Right ventricle myocardium inferior (tissue), 1 donor: ENCODE results near the gene NOCT. TPM values are rescaled to one million over a fixed set of nuclear protein-coding genes. Genes with fewer than 3 reads are reported as not detected.
"Not testable (repeated sequence)": the region's sequence is repeated elsewhere in the genome, so short reads cannot be mapped to it uniquely, and the experiment has no call there.

ENCODE experiments used
- ATAC-seq: fragments of 200-7000 bp; cut with Tn5 transposase; one replicate; pipeline ENCODE4 v1.9.1; 2020; ENCODE audit warnings: mild to moderate bottlenecking, moderate library complexity
- DNase-seq: peaks from one replicate; pipeline ENCODE4 v3.0.0; 2021; ENCODE audit errors: missing footprints
- intact Hi-C: fragments of 100-400 bp; cut with DNase I; formaldehyde crosslinking; loops from one replicate; pipeline ENCODE4 v1.11.0; 2022
- total RNA-seq: library from RNA; stranded (reverse); fragmentation: NEBNext Ultra II Directional; extraction: Animal tissue kit (Norgen Biotek cat#: 25700); gene quantifications from one replicate; pipeline ENCODE4 v1.2.1, GENCODE V29; 2021
- donor health status: DM: no; HTN: yes; CAD: no; lungs with severe emphysema.

Gene NOCT
- total RNA-seq, 1 donor from 2014 or later: 8.5 TPM

DNA sequence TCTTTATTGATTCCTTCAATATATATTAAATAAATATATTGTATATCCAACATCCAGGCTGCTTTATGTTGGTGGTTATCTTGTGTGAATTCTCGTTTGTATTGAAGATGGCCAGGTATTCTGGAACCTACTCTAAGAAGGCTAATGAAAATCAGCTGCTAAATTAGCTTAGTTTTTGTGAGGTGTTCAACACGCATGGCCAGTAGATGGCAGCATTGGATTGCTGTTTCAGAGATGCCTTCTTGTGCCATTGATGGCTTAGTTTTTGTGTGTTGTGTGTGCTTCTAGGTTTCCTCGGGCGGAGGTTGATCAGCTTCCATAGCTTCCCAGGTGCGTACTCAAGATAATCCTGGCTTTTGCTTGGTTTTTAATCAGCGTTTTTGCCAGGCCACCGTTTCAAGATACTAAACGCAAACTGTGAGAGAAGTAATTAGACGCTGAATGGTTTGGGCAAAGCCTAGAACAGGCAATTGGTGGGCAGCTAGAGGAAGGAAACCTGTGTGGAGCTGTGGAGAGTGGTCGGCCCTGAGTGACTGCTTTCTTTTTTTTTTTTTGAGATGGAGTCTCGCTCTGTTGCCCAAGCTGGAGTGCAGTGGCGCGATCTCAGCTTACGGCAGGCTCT is 15.1 kb downstream of the NOCT start:
- DNase-seq (no peak), ATAC-seq (peak; percentile 34)
- intact Hi-C loops: loop anchor here (1.0 to 10.0 kb wide), 5 partner anchors 54 to 524 kb away; partner anchors contain the start of genes ELF2 and SETD7

DNA sequence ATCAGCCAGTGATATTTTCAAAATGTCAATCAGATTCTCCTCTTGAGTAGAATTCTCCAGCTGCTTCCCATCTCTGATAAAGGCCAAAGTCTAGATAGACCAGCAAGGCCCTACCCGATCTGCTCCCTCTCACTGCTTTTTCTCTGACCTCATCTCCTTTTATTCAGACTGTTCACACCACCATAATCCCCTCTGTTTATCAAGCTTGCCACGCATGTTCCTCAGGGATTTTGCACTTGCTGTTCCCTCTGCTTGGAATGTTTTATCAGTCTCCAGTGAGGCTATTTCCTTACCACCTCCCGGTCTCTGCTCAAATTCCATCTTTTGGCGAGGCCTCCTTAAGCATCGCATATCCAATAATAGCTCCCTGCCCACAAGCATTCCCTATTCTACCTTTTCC is 20.1 kb downstream of the NOCT start:
- DNase-seq: no peak
- ATAC-seq: no peak

DNA sequence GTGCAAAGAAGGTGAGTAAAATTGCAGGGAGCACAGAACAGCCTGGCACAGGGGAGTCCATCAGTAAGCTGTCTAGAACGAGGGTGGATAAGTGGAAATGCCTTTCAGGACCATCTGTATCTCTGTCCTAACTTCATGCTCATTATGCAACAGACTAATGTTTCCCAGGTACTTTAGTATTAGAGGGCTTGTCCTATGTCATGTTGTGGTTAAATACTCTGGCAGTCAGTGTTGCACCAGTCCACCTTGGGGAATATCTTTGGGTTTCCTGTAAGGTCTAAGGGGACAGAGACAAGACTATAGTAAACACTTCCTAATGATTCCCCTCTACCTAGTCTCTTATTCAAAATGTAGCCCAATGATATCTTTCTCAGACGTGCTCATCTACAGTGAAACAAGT is 21.3 kb downstream of the NOCT start:
- intact Hi-C loops: loop anchor here (10.0 kb wide), 2 partner anchors 468 to 518 kb away; partner anchors contain the start of gene SETD7
- no peak for ATAC-seq
- DNase-seq: no peak

More for the DNA sequence above, 20.1 kb downstream of the NOCT start:
- intact Hi-C loops: loop anchor here (10.0 kb wide), 2 partner anchors 469 to 519 kb away; partner anchors contain the start of gene SETD7

DNA sequence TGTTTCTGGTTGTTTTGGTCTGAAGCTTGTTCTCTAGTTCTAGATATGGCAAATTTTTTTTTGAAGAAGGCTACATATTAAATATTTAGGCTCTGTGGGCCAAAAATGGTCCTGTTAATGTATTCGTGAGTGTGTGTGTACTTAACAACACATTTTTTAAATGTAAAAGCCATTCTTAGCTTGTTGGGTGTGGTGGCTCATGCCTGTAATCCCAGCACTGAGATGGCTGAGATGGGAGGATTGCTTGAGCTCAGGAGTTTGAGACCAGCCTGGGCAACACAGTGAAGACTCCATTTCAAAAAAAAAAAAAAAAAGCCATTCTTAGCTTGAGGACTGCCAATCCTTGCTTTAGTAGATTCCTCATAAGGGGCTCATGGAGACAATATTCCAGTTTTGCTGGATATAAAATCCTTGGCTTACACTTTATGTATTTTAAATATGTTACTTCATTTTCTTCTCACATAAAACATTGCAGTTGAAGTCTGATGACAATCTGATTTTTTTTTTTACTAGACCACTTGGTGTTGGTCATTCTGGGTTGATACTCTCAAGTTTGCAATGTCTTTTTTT is 23.4 kb downstream of the NOCT start:
- DNase-seq (no peak), ATAC-seq (no peak)
- intact Hi-C loops: loop anchor here (10.0 kb wide), 2 partner anchors 466 to 516 kb away; partner anchors contain the start of gene SETD7

DNA sequence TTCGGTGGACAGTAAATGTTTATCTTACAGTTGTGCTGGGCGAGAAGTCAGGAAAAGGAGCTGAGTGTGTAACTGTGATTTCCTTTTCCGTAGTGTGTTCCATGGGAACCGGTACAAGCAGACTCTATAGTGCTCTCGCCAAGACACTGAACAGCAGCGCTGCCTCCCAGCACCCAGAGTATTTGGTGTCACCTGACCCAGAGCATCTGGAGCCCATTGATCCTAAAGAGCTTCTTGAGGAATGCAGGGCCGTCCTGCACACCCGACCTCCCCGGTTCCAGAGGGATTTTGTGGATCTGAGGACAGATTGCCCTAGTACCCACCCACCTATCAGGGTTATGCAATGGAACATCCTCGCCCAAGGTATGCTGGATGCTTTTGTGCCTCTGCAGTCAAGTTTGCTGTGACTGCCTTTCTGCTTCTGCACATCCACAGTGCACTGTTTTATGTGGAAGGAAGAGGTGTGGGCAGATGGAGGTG is 27.4 kb downstream of the NOCT start:
- intact Hi-C loops: no loop called here
- ATAC-seq (peak; percentile 31), DNase-seq (no peak)

DNA sequence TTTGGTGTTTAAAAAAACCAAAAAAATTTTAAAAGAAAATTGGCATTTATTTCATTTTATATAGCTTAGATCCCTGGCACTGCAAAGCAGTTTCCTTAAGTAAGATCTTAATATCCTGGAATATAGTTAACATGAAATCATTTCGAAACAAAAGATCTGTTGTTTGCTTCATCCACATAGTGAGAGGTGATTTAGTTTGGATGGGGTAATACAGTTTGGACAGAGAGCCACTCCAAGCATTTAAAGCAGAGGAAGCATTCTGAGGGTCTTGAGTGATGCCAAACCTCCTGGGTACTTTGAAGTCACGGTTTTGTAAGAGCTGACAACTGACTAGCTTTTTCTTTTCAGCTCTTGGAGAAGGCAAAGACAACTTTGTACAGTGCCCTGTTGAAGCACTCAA is 28.7 kb downstream of the NOCT start:
- intact Hi-C loops: no loop called here
- no peak for DNase-seq
- ATAC-seq: peak; percentile 15

DNA sequence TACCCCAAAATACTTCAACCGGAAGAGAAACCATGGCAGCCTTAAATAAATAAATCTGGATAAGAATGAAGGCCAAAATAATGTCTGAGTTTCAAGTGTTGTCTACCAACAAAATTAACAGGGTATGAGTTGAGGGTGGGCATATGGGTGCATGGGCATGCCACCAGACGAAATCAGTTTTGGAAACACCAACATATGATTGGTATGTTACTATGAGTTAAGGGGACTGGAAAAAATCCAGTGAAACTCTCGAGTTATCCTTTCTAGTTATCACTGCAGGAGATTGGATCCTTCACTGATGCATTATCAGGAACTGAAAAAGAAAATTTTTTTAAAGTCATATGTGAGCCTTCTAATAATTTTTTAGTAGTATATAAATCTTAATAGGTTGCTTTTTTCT is 32.4 kb downstream of the NOCT start:
- intact Hi-C loops: no loop called here
- no peak for ATAC-seq
- DNase-seq: no peak

DNA sequence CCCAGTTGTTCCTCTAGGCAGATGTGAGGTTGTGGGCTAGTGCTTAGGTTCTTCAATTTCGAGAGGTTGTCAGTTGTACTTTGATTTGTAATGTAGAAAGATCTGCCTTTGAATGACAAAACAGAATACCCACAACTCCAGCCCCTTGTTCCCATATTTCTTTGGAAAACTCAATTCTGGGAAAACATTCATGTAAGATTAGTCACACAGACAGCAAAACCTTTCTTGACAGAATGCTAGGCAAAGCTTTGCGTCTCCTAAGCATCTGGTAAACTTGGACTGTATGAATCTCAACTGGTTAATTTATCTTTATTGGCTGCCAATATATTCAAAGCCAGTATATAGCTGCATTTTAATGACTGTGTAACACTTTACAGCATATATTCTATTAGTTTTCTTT is 34.9 kb downstream of the NOCT start:
- no peak for ATAC-seq
- intact Hi-C loops: no loop called here
- DNase-seq: no peak

DNA sequence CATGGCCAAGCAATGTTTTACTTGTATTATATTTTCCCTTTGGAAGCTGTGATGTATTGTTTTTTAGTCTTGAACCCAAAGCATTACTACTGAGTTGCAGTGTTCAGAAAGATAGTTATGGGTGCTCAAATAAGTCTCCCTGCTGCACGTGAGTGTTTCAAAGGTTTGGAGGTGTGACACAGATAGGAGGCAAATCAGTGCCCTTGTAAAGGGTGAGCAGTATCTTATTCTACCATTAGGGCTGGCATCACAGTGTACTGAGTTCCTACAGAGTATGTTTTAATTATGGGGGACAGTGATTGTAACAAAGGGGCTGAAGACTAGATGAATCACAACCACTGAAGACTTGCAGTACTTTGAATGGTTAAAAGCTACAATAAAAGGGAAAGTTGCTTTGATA is 38.3 kb downstream of the NOCT start:
- no peak for ATAC-seq
- intact Hi-C loops: no loop called here
- DNase-seq: no peak

DNA sequence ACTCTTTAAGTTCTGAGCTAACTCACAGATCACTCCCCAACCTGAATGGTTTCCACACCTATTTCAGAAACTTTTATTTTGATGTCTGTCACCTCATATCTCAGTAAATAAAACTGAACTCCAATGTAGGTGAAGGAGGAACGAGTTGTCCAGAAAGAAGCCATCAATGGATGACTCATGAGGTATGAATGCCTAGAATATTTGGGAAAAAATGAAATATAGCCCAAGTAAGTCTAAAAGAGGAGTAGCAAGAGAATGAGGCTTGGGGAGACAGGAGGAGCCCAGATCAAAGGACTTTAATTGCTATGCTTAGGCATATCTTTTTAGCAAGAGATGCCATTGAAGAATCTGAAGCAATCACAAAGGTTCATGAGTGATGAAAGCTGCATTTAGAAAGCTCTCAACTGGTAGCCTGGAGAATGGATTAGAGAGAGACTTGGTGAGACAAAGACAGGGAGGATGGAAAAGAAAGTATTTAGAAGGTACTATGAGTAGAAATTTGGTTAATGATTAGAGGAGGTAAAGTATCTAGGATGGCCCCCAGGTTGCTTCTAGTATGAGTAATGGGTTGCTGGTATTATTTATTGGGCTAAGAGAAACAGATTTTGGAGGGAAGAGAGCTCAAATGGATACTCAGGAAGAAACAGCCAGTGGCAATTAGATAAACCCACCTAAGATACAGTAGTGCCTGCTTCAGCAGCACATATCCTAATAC is 39.4 kb downstream of the NOCT start:
- DNase-seq (no peak), ATAC-seq (no peak)
- intact Hi-C loops: no loop called here

DNA sequence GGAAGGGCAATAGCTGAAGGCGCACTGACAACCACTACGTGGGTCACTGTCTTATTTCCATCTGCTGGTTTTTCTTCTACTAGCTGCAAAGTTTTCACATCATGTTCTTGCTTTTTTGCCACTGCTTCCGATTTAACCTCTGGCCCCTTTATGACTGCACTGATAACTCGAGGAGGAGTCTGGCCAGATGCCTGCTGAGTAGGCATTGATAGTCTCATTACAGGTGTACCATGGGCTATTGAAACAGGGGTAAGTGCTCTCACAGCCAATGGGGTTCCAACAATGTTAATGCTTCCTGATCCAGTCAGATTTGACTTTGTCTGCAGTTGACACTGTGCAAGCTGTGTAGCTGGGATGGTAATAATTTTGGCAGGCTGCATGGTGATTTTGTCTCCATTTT is 43.4 kb downstream of the NOCT start:
- intact Hi-C loops, DNase-seq: not testable (repeated sequence)
- ATAC-seq: peak; percentile 12

DNA sequence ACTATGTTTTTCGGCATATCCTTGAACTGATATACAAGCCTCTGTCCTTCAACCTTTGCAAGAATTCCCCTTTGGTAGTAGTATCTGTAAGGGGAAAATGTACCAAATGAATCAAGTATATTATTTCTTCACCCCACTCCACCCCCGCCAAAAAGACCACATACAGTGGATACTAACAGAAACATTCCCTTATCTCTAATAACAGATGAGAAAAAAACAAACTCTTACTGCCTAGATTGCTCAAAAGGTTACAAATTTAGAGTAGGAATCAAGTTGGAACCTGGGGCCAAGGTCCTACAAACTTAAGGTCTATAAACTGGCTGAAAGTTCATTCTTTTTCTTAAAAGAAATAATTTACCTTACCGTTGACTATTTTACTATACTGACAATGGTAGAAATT is 45.0 kb downstream of the NOCT start:
- DNase-seq: no peak
- intact Hi-C loops: no loop called here
- no peak for ATAC-seq

DNA sequence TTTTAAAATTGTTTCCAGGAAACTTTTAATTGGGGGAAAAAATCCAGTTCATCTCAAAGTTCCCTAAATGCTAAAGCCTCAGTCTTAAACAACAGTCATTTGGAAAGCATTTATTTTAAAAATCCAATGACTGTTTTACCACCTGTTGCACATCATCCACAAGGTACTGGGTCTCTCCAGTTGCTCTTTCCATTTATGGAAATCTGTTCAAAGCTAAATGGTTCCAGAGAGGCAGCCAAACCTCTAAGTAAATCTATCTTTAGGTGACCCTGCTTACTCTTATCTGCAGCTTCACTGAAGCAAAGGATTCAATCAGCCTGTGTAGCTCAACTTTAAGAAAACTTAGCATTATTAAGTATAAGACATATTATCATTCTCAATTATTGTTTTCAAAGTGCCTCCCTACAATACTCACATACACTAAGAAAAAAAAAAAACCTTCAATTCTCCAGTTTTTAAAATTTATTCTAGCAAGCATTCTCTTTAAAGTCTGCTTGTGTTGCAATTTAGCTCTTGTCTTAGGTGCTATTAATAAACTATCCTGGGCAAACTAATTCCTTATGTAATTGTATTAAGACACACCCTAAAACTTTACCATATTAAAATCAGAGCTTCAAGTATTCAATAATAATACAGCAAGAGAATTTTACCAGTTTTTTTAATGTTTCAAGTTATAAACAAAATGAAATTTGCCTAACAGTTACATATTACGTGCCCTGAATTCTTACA is 60.6 kb downstream of the NOCT start:
- intact Hi-C loops: no loop called here
- DNase-seq (no peak), ATAC-seq (peak; percentile 85)

DNA sequence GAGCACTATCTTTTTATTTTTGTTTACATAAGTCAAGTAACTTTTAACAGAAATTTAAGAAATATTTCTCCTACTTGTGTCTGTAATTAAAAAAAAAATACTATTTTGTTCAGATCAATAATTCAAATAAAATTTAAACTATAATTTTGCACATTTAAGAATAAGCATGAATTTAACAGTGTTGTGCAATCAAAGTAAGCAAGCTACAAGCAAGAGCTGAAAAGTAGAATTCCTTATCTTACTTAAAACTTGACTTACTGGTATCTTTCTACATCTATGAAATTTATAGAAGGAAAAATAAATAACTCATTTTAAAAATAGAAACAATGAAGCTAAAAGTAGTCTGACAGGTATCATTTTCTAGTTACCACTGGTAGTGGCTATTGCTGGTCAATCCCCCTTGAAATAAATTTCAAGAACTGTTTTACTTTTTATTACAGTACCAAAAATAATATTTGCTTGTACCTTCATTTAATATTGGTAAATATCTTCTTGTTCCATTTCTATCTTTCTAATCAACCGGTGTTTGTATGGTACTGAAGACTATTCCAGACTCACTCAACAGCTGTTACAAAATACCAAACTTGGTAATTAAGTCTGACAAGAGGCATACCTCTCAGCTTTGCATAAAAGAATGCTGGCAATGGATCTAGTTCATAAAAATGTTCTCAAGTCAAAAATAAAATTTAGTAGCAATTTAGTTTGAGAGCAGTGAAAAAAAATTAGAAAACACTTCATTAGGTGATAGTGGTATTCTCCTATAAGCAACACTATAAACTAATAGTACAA is 62.2 kb downstream of the NOCT start:
- ATAC-seq (no peak), DNase-seq (no peak)
- intact Hi-C loops: no loop called here

DNA sequence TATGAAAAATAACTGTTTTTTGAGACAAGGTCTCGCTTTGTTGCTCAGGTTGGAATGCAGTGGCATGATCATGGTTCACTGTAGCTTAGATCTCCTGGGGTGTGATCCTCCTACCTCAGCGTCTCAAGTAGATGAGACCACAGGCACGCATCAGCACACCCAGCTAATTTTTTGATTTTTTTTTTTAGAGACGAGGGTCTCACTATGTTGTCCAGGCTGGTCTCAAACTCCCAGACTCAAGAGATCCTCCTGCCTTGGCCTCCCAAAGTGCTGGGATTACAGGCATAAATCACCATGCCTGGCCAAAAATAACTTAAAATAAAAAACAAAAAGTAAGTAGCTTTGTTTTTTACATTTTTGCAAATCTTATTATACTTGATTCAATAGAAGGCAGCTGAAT is 63.3 kb downstream of the NOCT start:
- no peak for DNase-seq
- intact Hi-C loops: no loop called here
- no peak for ATAC-seq

DNA sequence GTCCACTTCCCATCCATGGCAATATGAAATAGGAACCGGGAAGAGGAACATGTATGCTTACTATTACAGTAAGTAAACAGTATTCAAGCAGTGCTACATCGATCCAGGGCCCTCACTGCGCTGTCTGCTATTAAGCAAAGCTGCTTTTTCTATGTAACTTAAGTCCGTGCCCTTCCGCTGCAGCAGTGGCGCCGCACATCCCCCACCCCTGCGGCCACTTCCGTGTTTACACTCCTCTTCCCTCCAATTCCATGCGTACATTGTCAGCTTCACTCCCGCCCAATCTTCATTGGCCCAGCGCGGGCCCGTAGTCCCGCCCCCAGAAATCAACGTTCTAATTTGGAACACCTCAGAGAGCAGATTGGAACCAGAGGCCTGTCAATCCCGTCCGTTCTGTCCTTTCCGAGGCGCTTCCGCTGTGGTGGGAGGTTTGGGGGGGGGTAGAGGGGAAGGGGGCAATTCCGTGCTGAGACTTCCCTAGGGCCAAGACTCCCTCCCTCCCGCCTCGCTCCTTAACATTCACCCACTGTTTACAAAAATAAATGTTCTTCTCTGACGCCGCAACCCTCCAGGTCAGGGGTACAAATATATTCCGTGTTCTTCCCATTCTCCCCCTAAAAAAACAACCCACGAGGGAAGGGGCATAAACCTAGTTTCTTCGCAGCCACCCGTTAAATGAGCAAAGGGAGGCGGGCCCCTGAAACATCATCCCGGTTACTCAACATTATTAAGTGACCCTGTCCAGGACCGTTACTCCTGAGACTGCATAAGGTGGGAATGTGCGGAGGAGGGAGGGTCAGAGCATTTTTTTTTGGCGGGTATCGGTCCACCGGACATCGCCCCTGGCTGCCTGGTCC is 67.4 kb downstream of the NOCT start:
- intact Hi-C loops: loop anchor here (2.0 to 5.0 kb wide), 2 partner anchors 94 to 218 kb away; partner anchors contain the start of genes ELF2 and NAA15
- peak; percentile 95 for ATAC-seq
- peak; percentile 97 for DNase-seq

DNA sequence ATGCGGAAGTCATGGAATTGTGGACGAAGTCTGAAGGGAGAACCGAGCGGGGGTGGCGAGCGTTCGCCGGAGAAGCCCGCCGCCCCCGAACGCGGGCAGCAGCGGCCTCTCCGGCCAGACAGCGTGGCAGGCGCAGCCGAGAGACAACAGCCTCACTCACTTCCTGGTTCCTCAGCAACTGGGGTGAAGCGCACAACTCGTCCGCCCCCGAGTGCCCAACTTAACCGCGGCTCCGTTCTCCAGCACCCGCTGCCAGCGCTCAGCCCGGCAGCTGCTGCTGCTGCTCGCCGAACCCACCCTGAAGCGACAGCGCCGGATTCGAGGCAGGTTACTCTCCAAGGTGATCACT is 68.0 kb downstream of the NOCT start:
- intact Hi-C loops: loop anchor here (2.0 to 5.0 kb wide), 2 partner anchors 94 to 217 kb away; partner anchors contain the start of genes ELF2 and NAA15
- DNase-seq (peak; percentile 79), ATAC-seq (peak; percentile 53)
